ENCODE measurements around the gene SEPTIN10. TPM values are rescaled to one million over a fixed set of nuclear protein-coding genes. Genes with fewer than 3 reads are reported as not detected.

The SEPTIN10 gene
- total RNA-seq, 1 experiment from 2014 or later = 112 TPM

- H3K4me2 ChIP-seq = no peak overlapping the region
- H3K9me3 ChIP-seq (ENCODE audit: insufficient read depth, low read depth) = no peaks in the 10 kb centered on the region
- no TSS peak for BruUV-seq (replicated peaks)
- no peak overlapping the region for H3K4me3 ChIP-seq
- no peak overlapping the region for H2AFZ ChIP-seq
- intact Hi-C loops (cut with micrococcal nuclease; ENCODE audit: unreplicated experiment) = loop anchor here (5.0 kb wide), 1 partner anchor 113 kb away; no protein-coding TSS in a partner anchor
- no peaks in the 10 kb centered on the region for H3K4me1 ChIP-seq (replicated peaks; ENCODE audit: insufficient read depth)
- H3K27me3 ChIP-seq (ENCODE audit: insufficient read depth, low read depth) = no peaks in the 10 kb centered on the region
- DNase-seq = no peak
- no peaks in the 10 kb centered on the region for H3K36me3 ChIP-seq (ENCODE audit: low read depth)
- H3K79me2 ChIP-seq (ENCODE audit: low read depth) = no peaks in the 10 kb centered on the region
- no peaks in the 10 kb centered on the region for H3K9me2 ChIP-seq (ENCODE audit: insufficient read depth)
- TF ChIP-seq EZH2 (IDR thresholded peaks at IDR 0.05; ENCODE audit: low read depth) = no peak
- TF ChIP-seq CTCF (conservative IDR thresholded peaks at IDR 0.05) = no peak
- POLR2A ChIA-PET (ENCODE audit: unreplicated experiment) = no interaction called here
- H3F3A ChIP-seq (ENCODE audit: insufficient read depth, low read depth) = no peaks in the 10 kb centered on the region
- CTCF ChIA-PET = no interaction called here
- no peak overlapping the region for H3K27ac ChIP-seq
- H4K20me1 ChIP-seq (ENCODE audit: insufficient read depth) = no peaks in the 10 kb centered on the region
Measured at GRCh38 chr2:109660046-109660860, 46.5 kb upstream of the SEPTIN10 start.

- TF ChIP-seq CTCF (conservative IDR thresholded peaks at IDR 0.05) (no peak), EZH2 (IDR thresholded peaks at IDR 0.05; ENCODE audit: low read depth) (no peak)
- no peak overlapping the region for H3K4me3 ChIP-seq
- no peaks in the 10 kb centered on the region for H3F3A ChIP-seq (ENCODE audit: insufficient read depth, low read depth)
- POLR2A ChIA-PET (ENCODE audit: unreplicated experiment) = no interaction called here
- no peaks in the 10 kb centered on the region for H3K9me2 ChIP-seq (ENCODE audit: insufficient read depth)
- H4K20me1 ChIP-seq (ENCODE audit: insufficient read depth) = no peaks in the 10 kb centered on the region
- H3K36me3 ChIP-seq (ENCODE audit: low read depth) = no peaks in the 10 kb centered on the region
- no peaks in the 10 kb centered on the region for H3K79me2 ChIP-seq (ENCODE audit: low read depth)
- BruUV-seq (replicated peaks) = no TSS peak
- no peak overlapping the region for H2AFZ ChIP-seq
- H3K9me3 ChIP-seq (ENCODE audit: insufficient read depth, low read depth) = no peaks in the 10 kb centered on the region
- intact Hi-C loops (cut with micrococcal nuclease; ENCODE audit: unreplicated experiment) = loop anchor here (5.0 kb wide), 1 partner anchor 112 kb away; no protein-coding TSS in a partner anchor
- H3K4me1 ChIP-seq (replicated peaks; ENCODE audit: insufficient read depth) = no peaks in the 10 kb centered on the region
- no peak for DNase-seq
- H3K27ac ChIP-seq = no peak overlapping the region
- CTCF ChIA-PET = no interaction called here
- H3K27me3 ChIP-seq (ENCODE audit: insufficient read depth, low read depth) = no peaks in the 10 kb centered on the region
- H3K4me2 ChIP-seq = no peak overlapping the region
Measured at GRCh38 chr2:109659396-109660045, 45.8 kb upstream of the SEPTIN10 start.

GRCh38 chr2:109655287-109655686 is 41.5 kb upstream of the SEPTIN10 start:
- Histone ChIP-seq H3F3A (ENCODE audit: insufficient read depth, low read depth) (no peaks in the 10 kb centered on the region), H3K79me2 (ENCODE audit: low read depth) (no peaks in the 10 kb centered on the region), H3K27ac (no peak overlapping the region), H3K4me2 (no peak overlapping the region), H3K9me2 (ENCODE audit: insufficient read depth) (no peaks in the 10 kb centered on the region), H2AFZ (no peak overlapping the region), H3K4me1 (replicated peaks; ENCODE audit: insufficient read depth) (no peaks in the 10 kb centered on the region), H4K20me1 (ENCODE audit: insufficient read depth) (no peaks in the 10 kb centered on the region), H3K4me3 (no peak overlapping the region), H3K9me3 (ENCODE audit: insufficient read depth, low read depth) (no peaks in the 10 kb centered on the region), H3K27me3 (ENCODE audit: insufficient read depth, low read depth) (no peaks in the 10 kb centered on the region), H3K36me3 (ENCODE audit: low read depth) (no peaks in the 10 kb centered on the region)
- intact Hi-C loops (cut with micrococcal nuclease; ENCODE audit: unreplicated experiment) = no loop called here
- BruUV-seq (replicated peaks) = no TSS peak
- no peak for DNase-seq
- TF ChIP-seq CTCF (conservative IDR thresholded peaks at IDR 0.05) = no peak
- TF ChIP-seq EZH2 (IDR thresholded peaks at IDR 0.05; ENCODE audit: low read depth) = no peak
- POLR2A ChIA-PET (ENCODE audit: unreplicated experiment) = no interaction called here
- CTCF ChIA-PET = no interaction called here
